Mucosa of descending colon (tissue), 3 donors: ENCODE results near the gene PRSS48. TPM values are rescaled to one million over a fixed set of nuclear protein-coding genes. Genes with fewer than 3 reads are reported as not detected.
A peak's percentile ranks its signal among the peaks of the same experiment; 100 is the strongest.

Experiments used
- ATAC-seq: fragments of 200-7000 bp; cut with Tn5 transposase; one replicate; pipeline ENCODE4 v1.9.1; 2020; ENCODE audit warnings: mild to moderate bottlenecking, moderate library complexity
- DNase-seq, 3 donors: peaks; one replicate each; pipeline ENCODE4 v3.0.0-alpha.2; 2020
- H3K36me3 ChIP-seq: fragments of 200-600 bp; one replicate; pipeline ENCODE4 v1.8.0; 2021; ENCODE audit warnings: low read depth, mild to moderate bottlenecking
- H3K4me1 ChIP-seq: fragments of 200-600 bp; one replicate; pipeline ENCODE4 v1.8.0; 2021; ENCODE audit warnings: low read depth, mild to moderate bottlenecking
- H3K4me3 ChIP-seq: fragments of 200-600 bp; one replicate; pipeline ENCODE4 v1.8.0; 2021; ENCODE audit warnings: mild to moderate bottlenecking
- H3K9me3 ChIP-seq: fragments of 200-600 bp; one replicate; pipeline ENCODE4 v1.8.0; 2021; ENCODE audit warnings: mild to moderate bottlenecking
- CTCF ChIP-seq: fragments of 200-600 bp; IDR thresholded peaks from one replicate; pipeline ENCODE4 v1.8.0; 2022; ENCODE audit warnings: antibody characterized with exemption, mild to moderate bottlenecking
- intact Hi-C, 2 donors: fragments of 100-400 bp; cut with DNase I in 1 of 2; cut with micrococcal nuclease in 1 of 2; formaldehyde crosslinking; loops; one replicate each; pipeline versions ENCODE4 v1.11.0 to v1.11.1; 2022; cut with DNase I, micrococcal nuclease
- total RNA-seq, 3 donors: library from RNA; stranded (reverse); fragmentation: NEBNext Ultra II Directional in 2 of 3; extraction: Animal tissue kit (Norgen Biotek cat#: 25700) in 2 of 3; gene quantifications; one replicate each; pipeline versions ENCODE4 v1.2.1 to v1.2.4, GENCODE V29; 2021 to 2023
- donor health status: DM: no; HTN: no; CAD: no; lungs with moderate emphysema.
- donor health status: DM: no; HTN: no; CAD: no.
- donor health status: DM: no; HTN: yes; CAD: no.

The PRSS48 gene
- total RNA-seq, 3 donors from 2014 or later: not detected

- intact Hi-C loops: no loop called here
- no peak for TF ChIP-seq CTCF
- no peak overlapping the region for H3K4me3 ChIP-seq
- no peaks in the 10 kb centered on the region for H3K36me3 ChIP-seq
- ATAC-seq: peak; percentile 78
- peaks cover 5% of the 10 kb centered on the region for H3K4me1 ChIP-seq
- H3K9me3 ChIP-seq: no peaks in the 10 kb centered on the region
- DNase-seq: no peak
Observed at GRCh38 chr4:151304755-151305154, 27.8 kb downstream of the PRSS48 start.

- TF ChIP-seq CTCF: no peak
- H3K36me3 ChIP-seq: no peaks in the 10 kb centered on the region
- peaks cover 12% of the 10 kb centered on the region for H3K4me1 ChIP-seq
- no peaks in the 10 kb centered on the region for H3K9me3 ChIP-seq
- H3K4me3 ChIP-seq: no peak overlapping the region
- DNase-seq (no peak), ATAC-seq (no peak)
- intact Hi-C loops: no loop called here
Observed at GRCh38 chr4:151310124-151310728, 33.3 kb downstream of the PRSS48 start.

- Histone ChIP-seq H3K4me1 (peaks cover 26% of the 10 kb centered on the region), H3K36me3 (no peaks in the 10 kb centered on the region), H3K9me3 (no peaks in the 10 kb centered on the region), H3K4me3 (no peak overlapping the region)
- DNase-seq: no peak
- peak; percentile 64 for ATAC-seq
- intact Hi-C loops: no loop called here
- TF ChIP-seq CTCF: no peak
Observed at GRCh38 chr4:151313306-151314009, 36.5 kb downstream of the PRSS48 start.

- intact Hi-C loops: no loop called here
- Histone ChIP-seq H3K4me1 (peaks cover 26% of the 10 kb centered on the region), H3K4me3 (no peak overlapping the region), H3K36me3 (no peaks in the 10 kb centered on the region), H3K9me3 (no peaks in the 10 kb centered on the region)
- TF ChIP-seq CTCF: no peak
- no peak for DNase-seq
- ATAC-seq: peak; percentile 9
Observed at GRCh38 chr4:151314010-151314355, 37.0 kb downstream of the PRSS48 start.

- peak; percentile 7 for ATAC-seq
- H3K4me1 ChIP-seq: peaks cover 26% of the 10 kb centered on the region
Observed at GRCh38 chr4:151314479-151314878, 37.5 kb downstream of the PRSS48 start.

More at GRCh38 chr4:151314479-151314878, 37.5 kb downstream of the PRSS48 start:
- Histone ChIP-seq H3K9me3 (no peaks in the 10 kb centered on the region), H3K36me3 (no peaks in the 10 kb centered on the region), H3K4me3 (no peak overlapping the region)
- no peak for DNase-seq
- TF ChIP-seq CTCF: no peak
- intact Hi-C loops: no loop called here
